ENCODE measurements around the gene ADIRF. TPM values are rescaled to one million over a fixed set of nuclear protein-coding genes. Genes with fewer than 3 reads are reported as not detected.
"Not testable (repeated sequence)": the region's sequence is repeated elsewhere in the genome, so short reads cannot be mapped to it uniquely, and the experiment has no call there.

ADIRF gene
- polyA plus RNA-seq, 4 donors: 13.9 to 44.9 (median 26.2) TPM

DNA sequence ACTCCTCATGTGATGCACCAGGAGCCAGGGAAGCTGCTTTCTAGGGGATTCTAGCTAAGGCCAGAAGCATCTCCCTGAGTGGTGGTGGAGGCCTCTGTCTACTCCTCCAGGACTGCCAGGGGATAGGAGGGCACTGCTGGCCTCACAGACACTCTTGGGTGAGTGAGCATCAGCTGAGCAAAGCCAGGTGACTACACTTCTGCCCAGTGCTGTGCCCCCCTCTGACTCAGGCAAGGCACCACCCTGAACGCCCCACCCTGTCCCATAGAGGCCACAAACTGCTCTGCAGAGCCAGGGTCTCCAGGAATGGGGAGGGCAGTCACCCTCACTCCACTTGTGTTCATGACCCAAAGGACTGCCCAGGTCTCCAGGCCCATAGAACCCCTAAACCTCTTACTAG is 51.2 kb downstream of the ADIRF start:
- not testable (repeated sequence) for DNase-seq (ENCODE audit: low read depth in 4 of 4, low spot score in 3 of 4)

DNA sequence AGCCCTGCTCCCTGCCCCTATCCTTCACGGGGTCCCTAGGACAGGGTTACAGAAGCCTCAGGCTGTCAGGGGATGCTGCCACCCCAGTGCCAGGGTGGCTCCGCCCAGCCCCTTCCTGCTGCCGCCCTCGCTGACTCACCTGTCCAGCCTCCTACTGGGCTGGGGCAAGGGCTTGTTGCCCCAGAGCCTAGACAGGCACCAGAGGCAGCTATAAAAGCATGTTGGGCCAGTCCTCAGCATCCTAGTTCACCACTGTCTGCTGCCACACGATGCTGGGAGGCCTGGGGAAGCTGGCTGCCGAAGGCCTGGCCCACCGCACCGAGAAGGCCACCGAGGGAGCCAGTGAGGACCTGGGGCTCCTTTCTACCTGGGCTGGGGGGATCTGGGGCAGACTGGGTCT is 51.8 kb downstream of the ADIRF start, which contains the start of gene FAM25A:
Gene FAM25A (plus strand): TSS at position 239 of the 400 bp plus-strand sequence. CDS start 31 bp downstream, at position 270.
- not testable (repeated sequence) for DNase-seq (ENCODE audit: low read depth in 4 of 4, low spot score in 3 of 4)

Other genes with a start within 250 kb of the ADIRF start
- 10 to 100 TPM; 64.3 to 89.4 (median 78.2) TPM for gene BMPR1A, start 211.9 kb upstream of the ADIRF start, polyA plus RNA-seq (ENCODE audit: insufficient read length in 4 of 4)
- gene MMRN2, start 10.9 kb upstream of the ADIRF start, polyA plus RNA-seq (ENCODE audit: insufficient read length in 4 of 4): 10 to 100 TPM; 17.0 to 28.2 (median 24.7) TPM
- gene SNCG, start 9.9 kb upstream of the ADIRF start, polyA plus RNA-seq (ENCODE audit: insufficient read length in 4 of 4): 10 to 100 TPM in 2 of 4 donors, 1 to 10 TPM in 2; 4.8 to 39.2 (median 20.8) TPM
- gene FAM25A, start 51.8 kb downstream of the ADIRF start, polyA plus RNA-seq (ENCODE audit: insufficient read length in 4 of 4): not detected
- gene GLUD1, start 126.4 kb downstream of the ADIRF start, polyA plus RNA-seq (ENCODE audit: insufficient read length in 4 of 4): 100 to 1,000 TPM; 108 to 201 (median 131) TPM
- gene SHLD2, start 126.7 kb downstream of the ADIRF start, polyA plus RNA-seq (ENCODE audit: insufficient read length in 4 of 4): 10 to 100 TPM; 26.7 to 46.7 (median 39.5) TPM

Data from left renal pelvis (tissue), 4 donors.